ENCODE results near the gene PDILT. TPM values are rescaled to one million over a fixed set of nuclear protein-coding genes. Genes with fewer than 3 reads are reported as not detected.

The PDILT gene
- total RNA-seq, 6 experiments from 2014 or later: not detected

- no peak for TF ChIP-seq POLR2A (IDR thresholded peaks at IDR 0.05)
- DNase-seq (no peak), ATAC-seq (no peak)
- Histone ChIP-seq H3K36me3 (no peaks in the 10 kb centered on the region), H3K4me3 (no peak overlapping the region), H3K4me1 (peaks cover 0 to under 1% (median 0%) of the 10 kb centered on the region in 4 donors), H3K27me3 (no peaks in the 10 kb centered on the region), H3K27ac (no peak overlapping the region), H3K9me3 (no peaks in the 10 kb centered on the region)
- intact Hi-C loops (cut with DNase I): no loop called here
- WGBS (ENCODE audit: insufficient coverage, low coverage, low lambda C conversion rate, missing lambda C conversion rate): 19% methylated on average over 6 of the region's 12 CpGs
Measured at GRCh38 chr16:20347666-20348364, 56.7 kb downstream of the PDILT start.

- H3K9me3 ChIP-seq: no peaks in the 10 kb centered on the region
- H3K36me3 ChIP-seq: no peaks in the 10 kb centered on the region
- no peak overlapping the region for H3K27ac ChIP-seq
- no peak for TF ChIP-seq CTCF (IDR thresholded peaks at IDR 0.05)
- TF ChIP-seq POLR2A (IDR thresholded peaks at IDR 0.05): no peak
- 50% methylated on average over 5 of the region's 5 CpGs for WGBS (ENCODE audit: insufficient coverage, low coverage, low lambda C conversion rate, missing lambda C conversion rate)
- no peaks in the 10 kb centered on the region for H3K4me1 ChIP-seq
- DNase-seq (no peak), ATAC-seq (no peak)
- H3K4me3 ChIP-seq: no peak overlapping the region
- no peaks in the 10 kb centered on the region for H3K27me3 ChIP-seq
- intact Hi-C loops (cut with DNase I): no loop called here
Measured at GRCh38 chr16:20344611-20345010, 59.9 kb downstream of the PDILT start.

- Histone ChIP-seq H3K36me3 (no peaks in the 10 kb centered on the region), H3K27me3 (no peaks in the 10 kb centered on the region), H3K4me3 (no peak overlapping the region), H3K4me1 (no peaks in the 10 kb centered on the region), H3K27ac (no peak overlapping the region), H3K9me3 (no peaks in the 10 kb centered on the region)
- DNase-seq (no peak), ATAC-seq (no peak)
- no peak for TF ChIP-seq POLR2A (IDR thresholded peaks at IDR 0.05)
- TF ChIP-seq CTCF (IDR thresholded peaks at IDR 0.05): no peak
- intact Hi-C loops (cut with DNase I): no loop called here
- WGBS (ENCODE audit: insufficient coverage, low coverage, low lambda C conversion rate, missing lambda C conversion rate): 84% methylated on average over 3 of the region's 3 CpGs
Measured at GRCh38 chr16:20339744-20340143, 64.8 kb downstream of the PDILT start.

- intact Hi-C loops (cut with DNase I): no loop called here
- DNase-seq (no peak), ATAC-seq (no peak)
- 36% methylated on average over 2 of the region's 2 CpGs for WGBS (ENCODE audit: insufficient coverage, low coverage, low lambda C conversion rate, missing lambda C conversion rate)
- Histone ChIP-seq H3K4me1 (no peaks in the 10 kb centered on the region), H3K36me3 (no peaks in the 10 kb centered on the region), H3K9me3 (no peaks in the 10 kb centered on the region), H3K27me3 (no peaks in the 10 kb centered on the region), H3K4me3 (no peak overlapping the region), H3K27ac (no peak overlapping the region)
- TF ChIP-seq CTCF (IDR thresholded peaks at IDR 0.05): no peak
- TF ChIP-seq POLR2A (IDR thresholded peaks at IDR 0.05): no peak
Measured at GRCh38 chr16:20336955-20337354, 67.6 kb downstream of the PDILT start.

GRCh38 chr16:20334396-20334795, 70.1 kb downstream of the PDILT start:
- ATAC-seq (no peak), DNase-seq (no peak)
- Histone ChIP-seq H3K36me3 (no peaks in the 10 kb centered on the region), H3K27me3 (no peaks in the 10 kb centered on the region), H3K27ac (no peak overlapping the region), H3K4me3 (no peak overlapping the region), H3K4me1 (no peaks in the 10 kb centered on the region), H3K9me3 (no peaks in the 10 kb centered on the region)
- no CpG with 5 or more reads among the region's 1 CpG for WGBS (ENCODE audit: insufficient coverage, low coverage, low lambda C conversion rate, missing lambda C conversion rate)
- TF ChIP-seq POLR2A (IDR thresholded peaks at IDR 0.05): no peak
- TF ChIP-seq CTCF (IDR thresholded peaks at IDR 0.05): no peak
- intact Hi-C loops (cut with DNase I): no loop called here
